A673 (cell line): ENCODE measurements around the gene RNF145.

Source experiments
- EZH2 ChIP-seq: fragments of 200-600 bp; sonication (generic); IDR thresholded peaks from 2 replicates; pipeline ENCODE4 v1.6.1; 2017; ENCODE audit warnings: borderline replicate concordance, low read depth, mild to moderate bottlenecking, mixed read lengths, antibody characterized with exemption, low read length; ENCODE audit not compliant: poor library complexity, severe bottlenecking
- TF ChIP-seq, protein P1 (sequence below): fragments of 300-800, 200-600 bp; sonication (generic); conservative IDR thresholded peaks from 2 replicates; pipeline ENCODE4 v1.5.1; 2017; ENCODE audit warnings: low read depth, mild to moderate bottlenecking, antibody characterized with exemption, low read length, moderate library complexity, mixed read lengths

- TF ChIP-seq, protein P1, sequence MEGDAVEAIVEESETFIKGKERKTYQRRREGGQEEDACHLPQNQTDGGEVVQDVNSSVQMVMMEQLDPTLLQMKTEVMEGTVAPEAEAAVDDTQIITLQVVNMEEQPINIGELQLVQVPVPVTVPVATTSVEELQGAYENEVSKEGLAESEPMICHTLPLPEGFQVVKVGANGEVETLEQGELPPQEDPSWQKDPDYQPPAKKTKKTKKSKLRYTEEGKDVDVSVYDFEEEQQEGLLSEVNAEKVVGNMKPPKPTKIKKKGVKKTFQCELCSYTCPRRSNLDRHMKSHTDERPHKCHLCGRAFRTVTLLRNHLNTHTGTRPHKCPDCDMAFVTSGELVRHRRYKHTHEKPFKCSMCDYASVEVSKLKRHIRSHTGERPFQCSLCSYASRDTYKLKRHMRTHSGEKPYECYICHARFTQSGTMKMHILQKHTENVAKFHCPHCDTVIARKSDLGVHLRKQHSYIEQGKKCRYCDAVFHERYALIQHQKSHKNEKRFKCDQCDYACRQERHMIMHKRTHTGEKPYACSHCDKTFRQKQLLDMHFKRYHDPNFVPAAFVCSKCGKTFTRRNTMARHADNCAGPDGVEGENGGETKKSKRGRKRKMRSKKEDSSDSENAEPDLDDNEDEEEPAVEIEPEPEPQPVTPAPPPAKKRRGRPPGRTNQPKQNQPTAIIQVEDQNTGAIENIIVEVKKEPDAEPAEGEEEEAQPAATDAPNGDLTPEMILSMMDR = no peak
- TF ChIP-seq EZH2 = no peak
Observed at GRCh38 chr5:159214486-159215271, 5.3 kb upstream of the RNF145 start.
